Measurements from ENCODE around the gene LRRC75A. TPM values are rescaled to one million over a fixed set of nuclear protein-coding genes. Genes with fewer than 3 reads are reported as not detected.

The LRRC75A gene
- total RNA-seq, 1 donor = 6.1 TPM

- DNase-seq (ENCODE audit: low read depth) = no peak
These were observed 12.7 kb downstream of the LRRC75A start for GRCh38 chr17:16479264-16479663.

GRCh38 chr17:16478649-16479048 lies 13.3 kb downstream of the LRRC75A start:
- DNase-seq (ENCODE audit: low read depth) = peak; percentile 46
- TF ChIP-seq CTCF (IDR thresholded peaks at IDR 0.05; ENCODE audit: insufficient read depth, low read length) = no peak
- H3K4me3 ChIP-seq (ENCODE audit: low read depth, low read length) = no peak overlapping the region

More at GRCh38 chr17:16479264-16479663, 12.7 kb downstream of the LRRC75A start:
- no peak for TF ChIP-seq CTCF (IDR thresholded peaks at IDR 0.05; ENCODE audit: insufficient read depth, low read length)
- H3K4me3 ChIP-seq (ENCODE audit: low read depth, low read length) = no peak overlapping the region

- H3K4me3 ChIP-seq (ENCODE audit: low read depth, low read length) = no peak overlapping the region
- no peak for DNase-seq (ENCODE audit: low read depth)
- TF ChIP-seq CTCF (IDR thresholded peaks at IDR 0.05; ENCODE audit: insufficient read depth, low read length) = no peak
These were observed 14.3 kb downstream of the LRRC75A start for GRCh38 chr17:16477666-16478065.

GRCh38 chr17:16477255-16477654 lies 14.7 kb downstream of the LRRC75A start:
- DNase-seq (ENCODE audit: low read depth) = peak; percentile 91
- no peak for TF ChIP-seq CTCF (IDR thresholded peaks at IDR 0.05; ENCODE audit: insufficient read depth, low read length)
- no peak overlapping the region for H3K4me3 ChIP-seq (ENCODE audit: low read depth, low read length)

GRCh38 chr17:16475179-16475704 lies 16.8 kb downstream of the LRRC75A start:
- no peak for DNase-seq (ENCODE audit: low read depth)
- no peak for TF ChIP-seq CTCF (IDR thresholded peaks at IDR 0.05; ENCODE audit: insufficient read depth, low read length)
- no peak overlapping the region for H3K4me3 ChIP-seq (ENCODE audit: low read depth, low read length)

GRCh38 chr17:16474012-16474725 lies 17.8 kb downstream of the LRRC75A start:
- no peak for TF ChIP-seq CTCF (IDR thresholded peaks at IDR 0.05; ENCODE audit: insufficient read depth, low read length)
- no peak overlapping the region for H3K4me3 ChIP-seq (ENCODE audit: low read depth, low read length)
- peak; percentile 45 for DNase-seq (ENCODE audit: low read depth)
